Psoas muscle (tissue), 8 donors: Measurements from ENCODE around the gene ADPRH. TPM values are rescaled to one million over a fixed set of nuclear protein-coding genes. Genes with fewer than 3 reads are reported as not detected.

Experiments
- ATAC-seq, 4 donors: fragments of 200-7000 bp; cut with Tn5 transposase; one replicate each; pipeline ENCODE4 v1.9.1; 2020; ENCODE audit warnings: moderate library complexity in 3 of 4, mild to moderate bottlenecking in 2 of 4
- DNase-seq, 2 donors: peaks; one replicate each; pipeline ENCODE4 v3.0.0-alpha.2; 2020
- H3K27ac ChIP-seq: fragments of 200-600 bp; one replicate; pipeline ENCODE4 v1.8.0; 2022
- H3K27me3 ChIP-seq, 3 donors: fragments of 200-600 bp in 1 of 3; one replicate each; pipeline versions ENCODE4 v1.6.1 to v1.8.0; 2013 to 2022; ENCODE audit warnings: low read length in 2 of 3, mild to moderate bottlenecking in 2 of 3, moderate library complexity in 1 of 3; ENCODE audit not compliant: insufficient read depth in 3 of 3
- H3K36me3 ChIP-seq, 2 donors: fragments of 200-600 bp in 1 of 2; one replicate each; pipeline versions ENCODE4 v1.6.1 to v1.8.0; 2013 to 2022; ENCODE audit warnings: low read depth in 1 of 2, mild to moderate bottlenecking in 1 of 2, moderate library complexity in 1 of 2; ENCODE audit not compliant: insufficient read depth in 1 of 2
- H3K4me1 ChIP-seq: fragments of 200-600 bp; one replicate; pipeline ENCODE4 v1.8.0; 2022
- H3K4me3 ChIP-seq: fragments of 200-600 bp; one replicate; pipeline ENCODE4 v1.8.0; 2022; ENCODE audit warnings: mild to moderate bottlenecking
- H3K9me3 ChIP-seq: fragments of 200-600 bp; one replicate; pipeline ENCODE4 v1.8.0; 2022
- WGBS, 3 donors: extraction: QIAGEN DNeasy Blood & Tissue Kit; methylation state at CpG; one replicate each; pipeline versions ENCODE4 v1.1.6 to v1.1.7; 2013; 5-methylcytosine and 5-hydroxymethylcytosine counted together
- intact Hi-C, 2 donors: fragments of 100-400 bp; cut with DNase I; formaldehyde crosslinking; loops; one replicate each; pipeline versions ENCODE4 v1.11.0 to v1.14.2; 2022
- polyA plus RNA-seq, 3 donors: library from polyadenylated mRNA; stranded (reverse); fragments of 200-250 nt; gene quantifications; one replicate each; pipeline ENCODE4 v1.2.3, GENCODE V29; 2013
- total RNA-seq, 4 donors: library from RNA; stranded (reverse); fragmentation: NEBNext Ultra II Directional in 2 of 4; extraction: Animal tissue kit (Norgen Biotek cat#: 25700) in 2 of 4; gene quantifications; one replicate each; pipeline versions ENCODE4 v1.2.1 to v1.2.4, GENCODE V29; 2021 to 2023
- TF ChIP-seq, protein P1 (sequence below): fragments of 200-600 bp; IDR thresholded peaks from one replicate; pipeline ENCODE4 v1.8.0; 2022; ENCODE audit warnings: antibody characterized with exemption
- donor health status: healthy with polysubstance abuse.
- donor health status: DM: no; HTN: no; CAD: no; lungs with moderate emphysema.
- donor health status: Bipolar disorder and iron deficiency.
- donor health status: healthy.
- donor health status: DM: yes; HTN: yes; CAD: no.
- donor health status: DM: no; HTN: no; CAD: no.
- donor health status: DM: no; HTN: no; CAD: no.
- donor health status: DM: yes; HTN: yes; CAD: no.

The ADPRH gene
- total and polyA plus RNA-seq, 7 donors, result 5.2 to 16.9 (median 14.7) TPM

DNA sequence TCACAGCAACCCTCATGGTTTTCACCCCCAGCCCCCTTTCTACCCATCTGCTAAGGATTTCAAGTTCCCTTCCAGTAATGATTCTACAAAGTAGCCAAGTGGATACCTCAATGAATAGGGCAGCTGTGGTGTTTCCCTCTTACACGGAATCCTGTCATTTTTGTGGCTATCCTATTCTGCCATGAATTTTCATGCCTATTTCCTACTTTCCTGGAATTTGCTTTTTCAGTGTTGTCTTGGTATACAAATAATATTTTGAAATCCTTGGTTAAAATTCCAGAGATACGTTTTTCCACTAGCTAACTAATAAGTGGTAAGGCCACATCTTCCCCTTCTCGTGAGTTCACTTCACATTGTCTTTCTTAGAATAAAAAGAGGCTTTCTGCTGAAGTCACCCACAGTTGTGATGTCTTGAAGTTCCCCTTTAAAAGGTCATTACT lies 7.5 kb downstream of the ADPRH start:
- Histone ChIP-seq H3K36me3 (peaks cover 8 to 71% of the 10 kb centered on the region in 2 donors), H3K4me1 (no peaks in the 10 kb centered on the region), H3K27me3 (no peaks in the 10 kb centered on the region), H3K27ac (no peak overlapping the region), H3K9me3 (no peaks in the 10 kb centered on the region), H3K4me3 (no peak overlapping the region)
- 59 to 78% (median 66%) methylated on average over 3 of the region's 3 CpGs for WGBS, 3 donors
- DNase-seq, result no peak
- intact Hi-C loops, result no loop called here
- TF ChIP-seq, protein P1, sequence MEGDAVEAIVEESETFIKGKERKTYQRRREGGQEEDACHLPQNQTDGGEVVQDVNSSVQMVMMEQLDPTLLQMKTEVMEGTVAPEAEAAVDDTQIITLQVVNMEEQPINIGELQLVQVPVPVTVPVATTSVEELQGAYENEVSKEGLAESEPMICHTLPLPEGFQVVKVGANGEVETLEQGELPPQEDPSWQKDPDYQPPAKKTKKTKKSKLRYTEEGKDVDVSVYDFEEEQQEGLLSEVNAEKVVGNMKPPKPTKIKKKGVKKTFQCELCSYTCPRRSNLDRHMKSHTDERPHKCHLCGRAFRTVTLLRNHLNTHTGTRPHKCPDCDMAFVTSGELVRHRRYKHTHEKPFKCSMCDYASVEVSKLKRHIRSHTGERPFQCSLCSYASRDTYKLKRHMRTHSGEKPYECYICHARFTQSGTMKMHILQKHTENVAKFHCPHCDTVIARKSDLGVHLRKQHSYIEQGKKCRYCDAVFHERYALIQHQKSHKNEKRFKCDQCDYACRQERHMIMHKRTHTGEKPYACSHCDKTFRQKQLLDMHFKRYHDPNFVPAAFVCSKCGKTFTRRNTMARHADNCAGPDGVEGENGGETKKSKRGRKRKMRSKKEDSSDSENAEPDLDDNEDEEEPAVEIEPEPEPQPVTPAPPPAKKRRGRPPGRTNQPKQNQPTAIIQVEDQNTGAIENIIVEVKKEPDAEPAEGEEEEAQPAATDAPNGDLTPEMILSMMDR, result no peak
- no peak for ATAC-seq

- WGBS, 3 donors, result 78 to 85% (median 80%) methylated on average over 3 of the region's 3 CpGs
- no peaks in the 10 kb centered on the region for H3K4me1 ChIP-seq
- intact Hi-C loops, result no loop called here
These were observed 8.8 kb downstream of the ADPRH start for GRCh38 chr3:119588112-119588511.

DNA sequence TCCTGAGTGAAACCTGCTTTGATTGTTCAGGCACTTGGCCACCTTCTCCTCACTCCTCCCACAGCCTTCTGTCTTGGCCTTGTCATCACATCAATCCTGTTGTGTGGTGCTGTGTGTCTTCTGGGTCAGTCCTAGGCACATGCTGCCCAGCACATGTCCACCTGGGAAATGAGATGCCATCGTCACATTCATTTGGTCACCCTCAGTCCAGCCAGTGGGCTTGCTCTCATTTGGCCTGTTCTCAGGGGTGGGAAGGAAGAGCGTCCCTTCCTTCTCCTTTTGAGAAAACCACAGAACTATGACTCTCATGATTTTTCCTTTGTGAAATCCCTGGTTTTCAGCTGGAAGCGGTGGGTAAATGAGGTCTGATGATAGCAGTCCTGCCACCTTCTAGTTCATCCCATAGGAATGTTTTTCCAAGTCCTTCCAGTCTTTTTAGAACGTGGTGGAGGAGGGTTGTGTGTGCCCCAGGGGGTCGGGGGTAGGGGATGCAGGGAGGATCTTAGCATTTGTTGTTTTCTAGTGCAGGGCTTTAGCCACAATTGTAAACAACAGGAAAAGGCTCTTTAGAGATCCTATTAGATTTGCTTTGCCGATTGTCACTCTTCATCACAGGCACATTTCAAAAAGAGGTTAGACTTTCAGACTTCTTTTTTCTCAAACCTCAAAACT lies 9.9 kb downstream of the ADPRH start:
- Histone ChIP-seq H3K9me3 (no peaks in the 10 kb centered on the region), H3K4me1 (no peaks in the 10 kb centered on the region), H3K4me3 (no peak overlapping the region), H3K36me3 (peaks cover 5 to 54% of the 10 kb centered on the region in 2 donors), H3K27me3 (no peaks in the 10 kb centered on the region), H3K27ac (no peak overlapping the region)
- intact Hi-C loops, result no loop called here
- TF ChIP-seq, protein P1, result no peak
- ATAC-seq (no peak), DNase-seq (no peak)
- 74 to 78% (median 77%) methylated on average over 6 of the region's 6 CpGs for WGBS, 3 donors

More at GRCh38 chr3:119588112-119588511, 8.8 kb downstream of the ADPRH start:
- DNase-seq (peak; percentile 50 to 62), ATAC-seq (peak in 1 of 4 donors; percentile 37)
- H3K27ac ChIP-seq, result no peak overlapping the region
- no peaks in the 10 kb centered on the region for H3K9me3 ChIP-seq
- no peak overlapping the region for H3K4me3 ChIP-seq
- no peaks in the 10 kb centered on the region for H3K27me3 ChIP-seq
- peaks cover 5 to 63% of the 10 kb centered on the region in 2 donors for H3K36me3 ChIP-seq
- TF ChIP-seq, protein P1, result no peak

DNA sequence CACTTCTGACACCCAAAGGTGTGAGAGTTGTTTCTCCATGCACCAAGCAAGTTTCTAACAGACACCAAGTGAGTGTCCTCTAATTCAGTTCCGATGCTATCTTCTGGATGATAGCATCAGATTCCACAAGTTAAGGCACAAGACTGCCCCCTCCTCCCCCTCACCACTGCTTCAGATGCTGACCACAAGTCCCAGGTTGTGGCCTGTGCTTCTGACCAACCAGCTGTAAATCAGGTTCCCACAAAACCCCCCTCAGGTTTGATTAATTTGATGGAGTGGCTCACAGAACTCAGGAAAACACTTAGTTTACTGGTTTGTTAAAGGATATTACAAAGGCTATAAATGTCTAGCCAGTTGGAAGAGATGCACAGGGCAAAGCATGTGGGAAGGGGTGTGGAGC lies 11.4 kb downstream of the ADPRH start:
- no peaks in the 10 kb centered on the region for H3K9me3 ChIP-seq
- H3K27ac ChIP-seq, result no peak overlapping the region

More for the DNA sequence above, 11.4 kb downstream of the ADPRH start:
- DNase-seq (no peak), ATAC-seq (no peak)
- intact Hi-C loops, result no loop called here
- peaks cover 6% of the 10 kb centered on the region for H3K4me1 ChIP-seq
- WGBS, 3 donors, result 88 to 100% (median 96%) methylated on average over 1 of the region's 1 CpG
- TF ChIP-seq, protein P1, result no peak
- H3K36me3 ChIP-seq, result peaks cover 0 to 41% of the 10 kb centered on the region in 2 donors
- no peaks in the 10 kb centered on the region for H3K27me3 ChIP-seq
- no peak overlapping the region for H3K4me3 ChIP-seq
